Measurements from ENCODE around the gene RHBDF1. TPM values are rescaled to one million over a fixed set of nuclear protein-coding genes. Genes with fewer than 3 reads are reported as not detected.
"Not testable (repeated sequence)": the region's sequence is repeated elsewhere in the genome, so short reads cannot be mapped to it uniquely, and the experiment has no call there.

Gene RHBDF1
- total and polyA plus RNA-seq, 4 donors: 1.8 to 6.2 (median 3.5) TPM

DNA sequence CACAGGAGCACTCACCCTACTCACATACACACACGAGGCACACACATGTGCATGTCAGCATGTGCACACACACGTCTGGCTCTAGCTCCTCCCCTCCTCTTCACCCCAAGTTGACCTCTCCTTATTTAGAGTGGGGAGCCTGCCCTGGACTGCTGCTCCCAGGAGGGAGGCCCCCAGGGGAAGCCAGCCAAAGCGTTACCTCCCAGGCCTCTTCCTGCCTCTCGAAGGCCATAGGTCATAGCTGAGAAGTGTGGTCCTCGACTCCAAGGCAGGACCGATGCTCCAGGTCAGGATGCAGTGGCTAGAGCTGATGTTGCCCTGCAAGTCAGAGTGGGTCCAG is 37.8 kb downstream of the RHBDF1 start:
- no peaks in the 10 kb centered on the region for H3K36me3 ChIP-seq (ENCODE audit: control insufficient read depth in 4 of 4, insufficient read depth in 3 of 4, low read depth in 1 of 4, low read length in 3 of 4)
- WGBS: 66% methylated on average over 6 of the region's 6 CpGs
- no peak overlapping the region for H3K27ac ChIP-seq (ENCODE audit: low read depth in 1 of 2, low read length in 2 of 2)
- TF ChIP-seq NR2F2 (IDR thresholded peaks at IDR 0.05) (no peak), FOXA2 (IDR thresholded peaks at IDR 0.05) (no peak), TAF1 (conservative IDR thresholded peaks at IDR 0.05) (no peak), HNF4G (IDR thresholded peaks at IDR 0.05) (no peak), EGR1 (IDR thresholded peaks at IDR 0.05; ENCODE audit: low read depth in 2 of 2) (no peak), HNF4A (conservative IDR thresholded peaks at IDR 0.05) (no peak), ATF3 (IDR thresholded peaks at IDR 0.05) (no peak), MAX (IDR thresholded peaks at IDR 0.05) (no peak), YY1 (IDR thresholded peaks at IDR 0.05) (no peak), FOXA1 (IDR thresholded peaks at IDR 0.05) (no peak), SP1 (IDR thresholded peaks at IDR 0.05) (no peak)
- TF ChIP-seq, protein P1, sequence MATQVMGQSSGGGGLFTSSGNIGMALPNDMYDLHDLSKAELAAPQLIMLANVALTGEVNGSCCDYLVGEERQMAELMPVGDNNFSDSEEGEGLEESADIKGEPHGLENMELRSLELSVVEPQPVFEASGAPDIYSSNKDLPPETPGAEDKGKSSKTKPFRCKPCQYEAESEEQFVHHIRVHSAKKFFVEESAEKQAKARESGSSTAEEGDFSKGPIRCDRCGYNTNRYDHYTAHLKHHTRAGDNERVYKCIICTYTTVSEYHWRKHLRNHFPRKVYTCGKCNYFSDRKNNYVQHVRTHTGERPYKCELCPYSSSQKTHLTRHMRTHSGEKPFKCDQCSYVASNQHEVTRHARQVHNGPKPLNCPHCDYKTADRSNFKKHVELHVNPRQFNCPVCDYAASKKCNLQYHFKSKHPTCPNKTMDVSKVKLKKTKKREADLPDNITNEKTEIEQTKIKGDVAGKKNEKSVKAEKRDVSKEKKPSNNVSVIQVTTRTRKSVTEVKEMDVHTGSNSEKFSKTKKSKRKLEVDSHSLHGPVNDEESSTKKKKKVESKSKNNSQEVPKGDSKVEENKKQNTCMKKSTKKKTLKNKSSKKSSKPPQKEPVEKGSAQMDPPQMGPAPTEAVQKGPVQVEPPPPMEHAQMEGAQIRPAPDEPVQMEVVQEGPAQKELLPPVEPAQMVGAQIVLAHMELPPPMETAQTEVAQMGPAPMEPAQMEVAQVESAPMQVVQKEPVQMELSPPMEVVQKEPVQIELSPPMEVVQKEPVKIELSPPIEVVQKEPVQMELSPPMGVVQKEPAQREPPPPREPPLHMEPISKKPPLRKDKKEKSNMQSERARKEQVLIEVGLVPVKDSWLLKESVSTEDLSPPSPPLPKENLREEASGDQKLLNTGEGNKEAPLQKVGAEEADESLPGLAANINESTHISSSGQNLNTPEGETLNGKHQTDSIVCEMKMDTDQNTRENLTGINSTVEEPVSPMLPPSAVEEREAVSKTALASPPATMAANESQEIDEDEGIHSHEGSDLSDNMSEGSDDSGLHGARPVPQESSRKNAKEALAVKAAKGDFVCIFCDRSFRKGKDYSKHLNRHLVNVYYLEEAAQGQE (IDR thresholded peaks at IDR 0.05): no peak
- TF ChIP-seq, protein P2, sequence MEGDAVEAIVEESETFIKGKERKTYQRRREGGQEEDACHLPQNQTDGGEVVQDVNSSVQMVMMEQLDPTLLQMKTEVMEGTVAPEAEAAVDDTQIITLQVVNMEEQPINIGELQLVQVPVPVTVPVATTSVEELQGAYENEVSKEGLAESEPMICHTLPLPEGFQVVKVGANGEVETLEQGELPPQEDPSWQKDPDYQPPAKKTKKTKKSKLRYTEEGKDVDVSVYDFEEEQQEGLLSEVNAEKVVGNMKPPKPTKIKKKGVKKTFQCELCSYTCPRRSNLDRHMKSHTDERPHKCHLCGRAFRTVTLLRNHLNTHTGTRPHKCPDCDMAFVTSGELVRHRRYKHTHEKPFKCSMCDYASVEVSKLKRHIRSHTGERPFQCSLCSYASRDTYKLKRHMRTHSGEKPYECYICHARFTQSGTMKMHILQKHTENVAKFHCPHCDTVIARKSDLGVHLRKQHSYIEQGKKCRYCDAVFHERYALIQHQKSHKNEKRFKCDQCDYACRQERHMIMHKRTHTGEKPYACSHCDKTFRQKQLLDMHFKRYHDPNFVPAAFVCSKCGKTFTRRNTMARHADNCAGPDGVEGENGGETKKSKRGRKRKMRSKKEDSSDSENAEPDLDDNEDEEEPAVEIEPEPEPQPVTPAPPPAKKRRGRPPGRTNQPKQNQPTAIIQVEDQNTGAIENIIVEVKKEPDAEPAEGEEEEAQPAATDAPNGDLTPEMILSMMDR (IDR thresholded peaks at IDR 0.05; ENCODE audit: low read depth, low read length, missing input control): no peak
- no peaks in the 10 kb centered on the region for H3K9me3 ChIP-seq (ENCODE audit: control insufficient read depth in 4 of 4, low read length in 3 of 4)
- no peaks in the 10 kb centered on the region for H3K27me3 ChIP-seq (ENCODE audit: control insufficient read depth in 4 of 4, insufficient read depth in 4 of 4, low read length in 3 of 4)
- H3K9ac ChIP-seq (ENCODE audit: low read depth in 1 of 2, low read length in 2 of 2): no peak overlapping the region
- no peak for DNase-seq (ENCODE audit: low spot score)
- no peak overlapping the region for H3K4me3 ChIP-seq (ENCODE audit: low read depth in 1 of 3, low read length in 3 of 3)
- H3K4me1 ChIP-seq (ENCODE audit: control insufficient read depth in 4 of 4, insufficient read depth in 4 of 4, low read length in 3 of 4): peaks cover 0 to 7% (median 1%) of the 10 kb centered on the region in 4 donors

GRCh38 chr16:33877-34647 is 38.4 kb downstream of the RHBDF1 start:
- H3K9ac ChIP-seq (ENCODE audit: low read depth in 1 of 2, low read length in 2 of 2): no peak overlapping the region
- TF ChIP-seq SP1 (IDR thresholded peaks at IDR 0.05): no peak
- TF ChIP-seq, protein P2 (IDR thresholded peaks at IDR 0.05; ENCODE audit: low read depth, low read length, missing input control): no peak
- TF ChIP-seq MAX (IDR thresholded peaks at IDR 0.05): no peak
- TF ChIP-seq, protein P3, sequence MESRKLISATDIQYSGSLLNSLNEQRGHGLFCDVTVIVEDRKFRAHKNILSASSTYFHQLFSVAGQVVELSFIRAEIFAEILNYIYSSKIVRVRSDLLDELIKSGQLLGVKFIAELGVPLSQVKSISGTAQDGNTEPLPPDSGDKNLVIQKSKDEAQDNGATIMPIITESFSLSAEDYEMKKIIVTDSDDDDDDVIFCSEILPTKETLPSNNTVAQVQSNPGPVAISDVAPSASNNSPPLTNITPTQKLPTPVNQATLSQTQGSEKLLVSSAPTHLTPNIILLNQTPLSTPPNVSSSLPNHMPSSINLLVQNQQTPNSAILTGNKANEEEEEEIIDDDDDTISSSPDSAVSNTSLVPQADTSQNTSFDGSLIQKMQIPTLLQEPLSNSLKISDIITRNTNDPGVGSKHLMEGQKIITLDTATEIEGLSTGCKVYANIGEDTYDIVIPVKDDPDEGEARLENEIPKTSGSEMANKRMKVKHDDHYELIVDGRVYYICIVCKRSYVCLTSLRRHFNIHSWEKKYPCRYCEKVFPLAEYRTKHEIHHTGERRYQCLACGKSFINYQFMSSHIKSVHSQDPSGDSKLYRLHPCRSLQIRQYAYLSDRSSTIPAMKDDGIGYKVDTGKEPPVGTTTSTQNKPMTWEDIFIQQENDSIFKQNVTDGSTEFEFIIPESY (IDR thresholded peaks at IDR 0.05): no peak
- no peak for TF ChIP-seq FOXA2 (IDR thresholded peaks at IDR 0.05)
- no peak for TF ChIP-seq EGR1 (IDR thresholded peaks at IDR 0.05; ENCODE audit: low read depth in 2 of 2)
- no peak for TF ChIP-seq HNF4G (IDR thresholded peaks at IDR 0.05)
- TF ChIP-seq HNF4A (conservative IDR thresholded peaks at IDR 0.05): no peak
- TF ChIP-seq FOXA1 (IDR thresholded peaks at IDR 0.05): no peak
- no peak for TF ChIP-seq ATF3 (IDR thresholded peaks at IDR 0.05)
- no peak for TF ChIP-seq TAF1 (conservative IDR thresholded peaks at IDR 0.05)
- H3K27me3 ChIP-seq (ENCODE audit: control insufficient read depth in 4 of 4, insufficient read depth in 4 of 4, low read length in 3 of 4): no peaks in the 10 kb centered on the region
- no peak for DNase-seq (ENCODE audit: low spot score)
- H3K27ac ChIP-seq (ENCODE audit: low read depth in 1 of 2, low read length in 2 of 2): no peak overlapping the region
- no peaks in the 10 kb centered on the region for H3K36me3 ChIP-seq (ENCODE audit: control insufficient read depth in 4 of 4, insufficient read depth in 3 of 4, low read depth in 1 of 4, low read length in 3 of 4)
- no peaks in the 10 kb centered on the region for H3K9me3 ChIP-seq (ENCODE audit: control insufficient read depth in 4 of 4, low read length in 3 of 4)
- WGBS: 93% methylated on average over 21 of the region's 21 CpGs
- no peak overlapping the region for H3K4me3 ChIP-seq (ENCODE audit: low read depth in 1 of 3, low read length in 3 of 3)
- peaks cover 0 to 5% (median 1%) of the 10 kb centered on the region in 4 donors for H3K4me1 ChIP-seq (ENCODE audit: control insufficient read depth in 4 of 4, insufficient read depth in 4 of 4, low read length in 3 of 4)

DNA sequence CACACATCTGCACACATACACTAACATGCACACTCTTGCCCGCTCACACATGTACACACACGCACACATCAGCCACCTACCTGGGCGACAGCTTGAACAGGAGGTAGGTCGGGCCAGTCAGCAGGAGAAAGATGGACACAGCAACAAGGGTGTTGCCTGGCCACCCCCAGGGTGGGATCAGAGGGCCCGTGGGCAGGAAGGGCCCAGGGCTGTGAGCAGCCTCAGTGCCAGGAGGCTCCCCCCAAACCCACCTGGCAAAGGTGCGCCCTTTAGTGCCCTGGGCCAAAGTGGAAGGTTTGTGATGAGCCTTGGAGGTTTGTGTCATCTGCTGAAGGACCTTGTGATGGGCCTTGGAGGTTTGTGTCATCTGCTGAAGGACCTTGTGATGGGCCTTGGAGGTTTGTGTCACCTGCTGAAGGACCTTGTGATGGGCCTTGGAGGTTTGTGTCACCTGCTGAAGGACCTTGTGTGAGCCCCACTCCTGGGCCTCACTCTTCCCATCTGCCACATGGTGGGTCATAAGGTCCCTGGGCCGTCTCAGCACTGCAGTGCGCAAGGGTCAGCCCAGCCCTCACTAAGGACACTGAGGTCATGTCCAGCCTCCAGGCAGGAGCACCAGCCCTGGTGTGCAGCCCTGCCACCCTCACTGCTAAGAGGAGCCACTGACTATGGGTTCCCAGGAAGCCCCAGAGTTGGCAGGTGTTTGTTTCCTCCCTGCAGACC is 39.1 kb downstream of the RHBDF1 start:
- H3K27ac ChIP-seq (ENCODE audit: low read depth in 1 of 2, low read length in 2 of 2); H3K27me3 ChIP-seq (ENCODE audit: control insufficient read depth in 4 of 4, insufficient read depth in 4 of 4, low read length in 3 of 4); H3K36me3 ChIP-seq (ENCODE audit: control insufficient read depth in 4 of 4, insufficient read depth in 3 of 4, low read depth in 1 of 4, low read length in 3 of 4); H3K9ac ChIP-seq (ENCODE audit: low read depth in 1 of 2, low read length in 2 of 2); H3K4me3 ChIP-seq (ENCODE audit: low read depth in 1 of 3, low read length in 3 of 3); H3K4me1 ChIP-seq (ENCODE audit: control insufficient read depth in 4 of 4, insufficient read depth in 4 of 4, low read length in 3 of 4); H3K9me3 ChIP-seq (ENCODE audit: control insufficient read depth in 4 of 4, low read length in 3 of 4); DNase-seq (ENCODE audit: low spot score): not testable (repeated sequence)
- WGBS: 88% methylated on average over 4 of the region's 8 CpGs
